GM19324 (cell line): ENCODE data around the gene KREMEN2.

ENCODE experiments used
- ATAC-seq: cut with Tn5 transposase; IDR thresholded peaks from one replicate; pipeline ENCODE4 v1.9.1; 2021; ENCODE audit warnings: mild to moderate bottlenecking, moderate library complexity; ENCODE audit not compliant: unreplicated experiment, low FRiP score

The KREMEN2 gene

GRCh38 chr16:2963074-2963722, 877 bp upstream of the KREMEN2 start:
- ATAC-seq = no peak

GRCh38 chr16:2964475-2965336, 631 bp downstream of the KREMEN2 start:
- no peak for ATAC-seq

DNA sequence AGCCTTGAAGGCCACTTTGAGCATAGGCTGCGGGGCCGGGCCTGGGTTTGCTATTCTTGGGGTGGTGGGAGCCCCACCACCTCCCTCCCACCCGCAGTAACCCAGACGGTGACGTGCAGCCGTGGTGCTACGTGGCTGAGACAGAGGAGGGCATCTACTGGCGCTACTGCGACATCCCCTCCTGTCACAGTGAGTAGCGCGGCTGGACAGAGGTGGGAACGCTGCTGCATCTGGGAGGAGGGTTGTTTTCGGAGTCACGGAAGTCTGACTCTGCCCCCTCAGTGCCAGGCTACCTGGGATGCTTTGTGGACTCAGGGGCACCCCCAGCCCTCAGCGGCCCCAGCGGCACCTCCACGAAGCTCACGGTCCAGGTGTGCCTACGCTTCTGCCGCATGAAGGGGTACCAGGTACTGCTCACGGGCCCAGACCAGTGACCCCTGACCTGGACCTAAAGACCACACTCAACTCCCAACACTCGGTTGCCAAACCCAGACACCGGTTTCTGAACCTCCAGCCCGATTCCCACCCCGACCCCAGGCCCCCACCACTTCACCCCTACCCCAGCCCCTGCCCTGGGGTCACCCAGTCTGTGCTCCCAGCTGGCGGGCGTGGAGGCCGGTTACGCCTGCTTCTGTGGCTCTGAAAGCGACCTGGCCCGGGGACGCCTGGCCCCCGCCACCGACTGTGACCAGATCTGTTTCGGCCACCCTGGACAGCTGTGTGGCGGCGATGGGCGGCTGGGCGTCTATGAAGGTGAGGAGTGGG, 2.1 kb downstream of the KREMEN2 start:
- ATAC-seq = no peak

DNA sequence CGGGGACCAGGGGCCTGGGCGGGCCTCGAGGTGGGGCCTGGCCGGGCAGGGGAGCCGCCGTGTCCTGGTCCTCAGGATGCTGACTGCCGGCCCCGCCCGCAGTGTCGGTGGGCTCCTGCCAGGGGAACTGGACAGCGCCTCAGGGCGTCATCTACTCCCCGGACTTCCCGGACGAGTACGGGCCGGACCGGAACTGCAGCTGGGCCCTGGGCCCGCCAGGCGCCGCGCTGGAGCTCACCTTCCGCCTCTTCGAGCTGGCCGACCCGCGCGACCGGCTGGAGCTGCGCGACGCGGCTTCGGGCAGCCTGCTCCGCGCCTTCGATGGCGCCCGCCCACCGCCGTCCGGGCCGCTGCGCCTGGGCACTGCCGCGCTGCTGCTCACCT, 2.7 kb downstream of the KREMEN2 start:
- no peak for ATAC-seq

- ATAC-seq = no peak
Observed at GRCh38 chr16:2967211-2967631, 3.1 kb downstream of the KREMEN2 start.

DNA sequence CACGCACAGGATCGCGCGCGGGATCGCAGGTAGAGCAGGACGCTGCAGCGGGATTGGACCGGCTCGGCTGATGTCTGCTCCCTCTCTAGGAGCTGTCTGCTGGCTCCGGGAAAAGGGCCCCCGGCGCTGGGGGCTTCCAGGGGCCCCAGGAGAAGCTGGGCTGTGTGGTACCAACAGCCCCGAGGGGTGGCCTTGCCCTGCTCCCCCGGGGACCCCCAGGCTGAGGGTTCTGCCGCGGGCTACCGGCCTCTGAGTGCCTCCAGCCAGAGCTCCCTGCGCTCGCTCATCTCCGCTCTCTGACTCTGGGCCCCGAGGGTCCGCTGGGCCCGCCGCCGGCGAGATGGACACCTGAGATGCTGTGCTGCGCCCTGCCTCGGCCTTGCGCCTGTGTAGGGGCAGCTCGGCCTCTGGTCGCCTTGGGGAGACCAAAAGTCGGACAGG, 3.7 kb downstream of the KREMEN2 start:
- no peak for ATAC-seq

- no peak for ATAC-seq
Observed at GRCh38 chr16:2968368-2968737, 4.3 kb downstream of the KREMEN2 start.

GRCh38 chr16:2968738-2969544, 4.9 kb downstream of the KREMEN2 start, which contains the start of gene PAQR4:
PAQR4 (plus strand) TSS chr16:2969348; CDS start chr16:2969675, 327 bp downstream.
- ATAC-seq = peak; percentile 75

GRCh38 chr16:2969545-2970521, 5.8 kb downstream of the KREMEN2 start:
- peak; percentile 33 for ATAC-seq

- ATAC-seq = no peak
Observed at GRCh38 chr16:2970563-2970962, 6.5 kb downstream of the KREMEN2 start.

DNA sequence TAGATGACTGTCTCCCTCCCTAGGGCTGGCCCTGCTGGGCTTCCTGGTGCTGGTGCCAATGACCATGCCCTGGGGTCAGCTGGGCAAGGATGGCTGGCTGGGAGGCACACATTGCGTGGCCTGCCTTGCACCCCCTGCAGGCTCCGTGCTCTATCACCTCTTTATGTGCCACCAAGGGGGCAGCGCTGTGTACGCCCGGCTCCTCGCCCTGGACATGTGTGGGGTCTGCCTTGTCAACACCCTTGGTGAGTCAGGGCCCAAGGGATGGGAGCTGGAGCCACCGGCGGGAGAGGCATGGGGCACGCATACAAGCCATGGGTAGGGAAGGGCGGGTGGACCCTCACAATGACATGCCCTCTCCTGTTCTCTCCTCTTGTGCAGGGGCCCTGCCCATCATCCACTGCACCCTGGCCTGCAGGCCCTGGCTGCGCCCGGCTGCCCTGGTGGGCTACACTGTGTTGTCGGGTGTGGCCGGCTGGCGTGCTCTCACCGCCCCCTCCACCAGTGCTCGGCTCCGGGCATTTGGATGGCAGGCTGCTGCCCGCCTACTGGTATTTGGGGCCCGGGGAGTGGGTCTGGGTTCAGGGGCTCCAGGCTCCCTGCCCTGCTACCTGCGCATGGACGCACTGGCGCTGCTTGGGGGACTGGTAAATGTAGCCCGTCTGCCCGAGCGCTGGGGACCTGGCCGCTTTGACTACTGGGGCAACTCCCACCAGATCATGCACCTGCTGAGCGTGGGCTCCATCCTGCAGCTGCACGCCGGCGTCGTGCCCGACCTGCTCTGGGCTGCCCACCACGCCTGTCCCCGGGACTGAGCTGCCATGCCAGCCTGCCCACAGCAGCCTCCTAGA, 7.3 kb downstream of the KREMEN2 start:
- no peak for ATAC-seq

DNA sequence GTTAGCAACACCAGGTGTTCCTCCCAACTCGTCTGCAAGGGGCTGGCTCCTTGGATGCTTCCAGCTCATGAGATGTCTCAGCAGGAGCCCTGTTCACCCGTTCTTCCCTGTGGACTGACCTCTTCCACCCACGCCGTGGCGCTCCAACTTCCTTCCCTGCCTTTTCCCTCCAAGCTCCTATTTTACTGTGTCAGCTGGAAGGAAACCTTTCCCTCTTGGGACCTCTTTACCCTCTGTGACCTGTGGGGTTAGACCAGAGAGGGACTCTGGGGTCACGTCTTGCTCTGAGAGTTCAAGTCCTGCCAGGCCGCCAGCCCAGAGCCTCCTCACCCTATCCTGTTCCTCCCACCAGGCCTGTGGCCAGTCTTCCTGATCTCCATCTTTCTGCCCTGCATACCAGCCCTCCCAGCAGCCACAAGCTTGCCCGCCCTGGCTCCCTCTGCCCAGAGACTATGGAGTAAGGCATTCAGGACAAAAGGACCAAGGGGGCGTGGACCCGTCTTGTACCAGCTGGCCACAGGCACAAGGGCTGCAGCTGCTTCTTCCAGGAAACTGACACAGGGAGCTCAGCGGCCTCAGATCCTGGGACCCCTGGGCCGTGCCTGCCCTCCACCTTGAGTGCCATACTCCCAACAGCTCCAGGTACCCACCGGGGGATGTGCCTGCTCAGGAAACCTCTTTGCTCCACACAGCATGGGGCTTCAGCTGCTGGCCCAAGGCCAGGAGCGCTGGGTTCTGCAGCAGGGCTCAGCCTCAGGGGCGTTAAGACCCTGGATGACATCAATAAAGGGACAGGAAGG, 8.1 kb downstream of the KREMEN2 start:
- no peak for ATAC-seq

DNA sequence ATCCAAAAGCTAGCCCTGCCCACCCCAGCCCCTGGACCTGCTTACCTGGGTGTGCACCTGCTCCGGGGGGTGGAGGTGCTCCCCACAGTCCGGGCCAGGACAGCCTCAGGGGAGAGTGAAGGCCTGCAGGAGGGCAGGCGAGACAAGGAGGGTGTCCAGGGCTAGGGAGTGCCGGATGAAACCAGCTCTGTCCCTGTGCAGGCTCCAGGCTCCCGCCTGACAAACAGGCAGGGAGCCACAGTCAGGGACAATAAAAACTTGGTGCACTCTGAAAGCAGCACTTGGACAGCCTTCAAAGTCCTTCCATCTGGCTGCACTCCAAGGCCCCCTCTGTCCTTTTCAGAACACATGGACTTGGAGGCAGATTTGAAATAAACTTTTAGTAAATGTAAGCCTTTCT, 9.0 kb downstream of the KREMEN2 start:
- ATAC-seq = no peak

DNA sequence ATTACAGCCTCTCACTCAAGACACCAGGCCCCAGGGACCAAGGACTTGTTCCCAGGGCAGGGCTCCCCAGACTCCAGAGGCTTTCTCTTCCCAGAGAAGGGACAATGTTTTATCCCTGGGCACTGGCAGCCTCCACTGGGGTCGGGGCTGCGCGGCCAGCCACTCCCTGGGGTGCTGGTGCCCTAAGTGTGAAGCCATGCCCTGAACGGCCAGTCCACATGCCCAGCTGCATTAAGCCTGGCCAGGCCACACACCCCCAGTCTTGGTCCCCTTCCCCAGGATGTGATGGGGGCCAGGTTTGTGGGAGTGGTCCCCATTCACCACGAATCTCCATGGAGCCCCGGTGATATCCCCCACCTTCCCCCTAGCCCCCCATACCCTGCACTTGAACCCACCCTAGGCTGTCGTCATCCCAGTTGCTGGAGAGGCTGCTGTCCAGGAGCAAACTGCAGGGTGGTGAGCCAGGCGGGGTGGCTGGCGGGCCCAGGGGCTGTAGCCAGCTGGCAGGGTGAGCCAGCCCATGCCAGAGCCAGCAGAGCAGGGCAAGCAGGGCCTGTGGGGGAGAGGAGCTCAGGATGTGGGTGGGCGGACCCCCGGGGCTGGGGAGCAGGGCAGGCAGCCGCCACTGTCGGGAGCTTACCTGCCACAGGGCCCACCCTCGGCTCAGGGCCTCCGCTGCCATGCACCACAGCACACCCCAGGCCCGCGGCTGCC, 9.7 kb downstream of the KREMEN2 start:
- ATAC-seq = no peak

DNA sequence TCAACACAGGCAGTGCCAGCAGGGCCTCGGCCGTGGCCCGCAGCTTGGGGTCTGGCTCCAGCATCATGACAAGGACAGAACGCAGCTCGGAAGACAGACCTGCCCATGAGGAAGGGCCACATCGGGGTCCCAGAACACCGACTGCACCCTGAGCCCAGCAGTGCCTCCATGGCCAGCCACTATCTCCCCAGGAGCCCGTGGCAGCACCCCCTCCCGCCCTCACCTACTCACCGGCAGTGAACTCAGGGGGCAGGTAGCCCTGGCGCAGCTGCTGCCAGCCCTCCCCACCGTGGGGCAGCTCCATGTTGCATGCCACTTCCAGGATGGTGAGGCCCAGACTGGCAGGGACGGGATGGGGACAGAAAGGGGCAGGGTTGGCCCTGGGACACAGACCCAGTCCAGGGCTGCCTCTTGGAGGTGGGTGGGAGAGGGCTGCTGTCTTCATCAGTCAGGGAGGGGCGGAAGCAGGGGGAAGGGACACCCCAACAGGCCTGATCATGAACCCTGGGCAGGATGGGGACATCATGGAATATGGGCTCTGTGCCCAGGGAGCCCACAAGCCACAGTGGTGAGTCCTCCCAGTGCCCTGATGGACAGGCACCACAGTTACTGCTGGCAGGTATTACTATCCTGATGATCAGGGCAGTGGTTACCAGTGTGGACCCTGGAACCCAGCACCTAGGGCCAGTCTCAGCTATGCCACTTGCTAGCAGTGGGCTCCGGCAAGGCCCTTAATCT, 10.4 kb downstream of the KREMEN2 start:
- no peak for ATAC-seq

DNA sequence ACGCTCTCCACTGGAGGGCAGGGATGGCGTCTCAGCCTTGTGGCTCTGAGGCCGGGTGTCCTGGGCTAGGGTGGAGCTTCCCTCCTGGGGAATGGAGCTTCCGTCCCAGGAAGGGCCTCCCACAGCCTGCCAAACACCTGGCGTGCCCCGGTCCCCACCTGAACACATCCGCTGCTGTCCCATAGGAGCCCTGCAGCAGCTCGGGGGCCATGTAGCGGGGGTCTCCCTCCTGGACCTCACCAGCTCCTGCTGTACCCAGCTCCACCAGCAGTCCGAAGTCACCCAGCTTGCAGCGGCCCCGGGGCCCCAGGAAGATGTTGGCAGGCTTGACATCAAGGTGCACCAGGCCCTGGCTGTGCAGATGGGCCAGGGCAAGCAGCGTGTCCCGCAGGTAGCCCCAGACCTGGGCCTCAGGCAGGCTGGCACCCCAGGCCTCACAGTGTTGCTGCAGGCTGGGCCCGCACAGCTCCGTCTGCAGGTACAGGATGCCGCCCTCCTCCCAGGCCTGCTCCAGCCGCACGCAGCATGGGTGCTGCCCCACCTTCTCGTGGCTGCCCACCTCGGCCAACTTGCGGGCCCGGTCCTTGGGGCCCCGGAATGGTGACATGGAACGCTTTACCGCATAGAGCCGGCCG, 11.2 kb downstream of the KREMEN2 start:
- ATAC-seq = no peak
